HepG2 (cell line): ENCODE data around the gene GSX1. TPM values are rescaled to one million over a fixed set of nuclear protein-coding genes. Genes with fewer than 3 reads are reported as not detected.
A peak's percentile ranks its signal among the peaks of the same experiment; 100 is the strongest.

Experiments used
- ATAC-seq: fragments of 200-7000 bp; cut with Tn5 transposase; 3 replicates; pipeline ENCODE4 v1.9.1; 2020; ENCODE audit warnings: mild to moderate bottlenecking, moderate library complexity
- BruUV-seq: library from RNA; stranded (reverse); fragments of 400-500 nt; replicated peaks from 2 replicates; lab custom pipeline; 2021; lab: Mats Ljungman, UMichigan
- CTCF ChIA-PET: fragments of 300-600 bp; formaldehyde crosslinking; extraction: SDS; loops from one replicate; lab custom pipeline; 2021; ENCODE audit warnings: low total read pairs, inconsistent platforms, low intra/inter-chr PET ratio; lab: Yijun Ruan, JAX
- POLR2A ChIA-PET: fragments of 350-600 bp; sonication (Branson Sonifier 250); formaldehyde crosslinking; loops from one replicate; lab custom pipeline; 2020; ENCODE audit warnings: antibody characterized with exemption, inconsistent platforms; lab: Yijun Ruan, JAX
- DNase-seq: peaks from one replicate; pipeline ENCODE4 v3.0.0-alpha.2; 2015; ENCODE audit warnings: low spot score
- FAIRE-seq: peaks from 3 replicates; lab custom pipeline; 2011; peaks lifted over from hg19 to GRCh38; lab: Jason Lieb, UNC
- H2AFZ ChIP-seq: one replicate; pipeline ENCODE4 v1.6.1; 2011; ENCODE audit warnings: low read length, inconsistent platforms
- H3K27ac ChIP-seq: fragments of 300-600 bp; 3 replicates; pipeline ENCODE4 v1.8.0; 2011; ENCODE audit warnings: mixed run types, mild to moderate bottlenecking, mixed read lengths, low read length, inconsistent platforms; ENCODE audit not compliant: insufficient read depth; ENCODE audit errors: extremely low read length
- H3K27me3 ChIP-seq, 2 experiments: fragments of 200-600 bp in 1 of 2; 2 replicates in 1 of 2; 3 replicates in 1 of 2; pipeline versions ENCODE4 v1.6.0 to v1.8.0; 2011; ENCODE audit warnings: low read length in 2 of 2, mild to moderate bottlenecking in 2 of 2, moderate library complexity in 2 of 2, inconsistent platforms in 1 of 2; ENCODE audit not compliant: insufficient read depth in 2 of 2, control insufficient read depth in 1 of 2
- H3K36me3 ChIP-seq, 2 experiments: fragments of 200-600 bp in 1 of 2; replicated peaks in 1 of 2; 2 replicates in 1 of 2; 3 replicates in 1 of 2; pipeline versions ENCODE4 v1.5.1 to v1.8.0; 2011; ENCODE audit warnings: low read length in 2 of 2, inconsistent platforms in 1 of 2; ENCODE audit not compliant: insufficient read depth in 2 of 2, control insufficient read depth in 1 of 2
- H3K4me1 ChIP-seq: 2 replicates; pipeline ENCODE4 v1.5.1; 2012; ENCODE audit warnings: low read length, inconsistent platforms; ENCODE audit not compliant: insufficient read depth
- H3K4me2 ChIP-seq: 2 replicates; pipeline ENCODE4 v1.6.0; 2011; ENCODE audit warnings: low read depth, low read length, inconsistent platforms
- H3K4me3 ChIP-seq, 3 experiments: fragments of 200-600 bp in 1 of 3; sonication (generic), shearing (Covaris generic) in 1 of 3; replicated peaks in 1 of 3; 2 replicates each; pipeline ENCODE4 v1.5.1; 2011 to 2016; ENCODE audit warnings: low read length in 3 of 3, inconsistent platforms in 2 of 3, low read depth in 2 of 3, mild to moderate bottlenecking in 2 of 3, control low read depth in 1 of 3, mixed read lengths in 1 of 3; ENCODE audit not compliant: insufficient read depth in 1 of 3
- H3K79me2 ChIP-seq: one replicate; pipeline ENCODE4 v1.6.1; 2011; ENCODE audit warnings: low read length, inconsistent platforms; ENCODE audit not compliant: insufficient read depth
- H3K9ac ChIP-seq: 2 replicates; pipeline ENCODE4 v1.6.0; 2011; ENCODE audit warnings: mild to moderate bottlenecking, low read depth, low read length, inconsistent platforms; ENCODE audit not compliant: insufficient read depth
- H3K9me3 ChIP-seq: 2 replicates; pipeline ENCODE4 v1.5.1; 2012; ENCODE audit warnings: mild to moderate bottlenecking, low read length
- H4K20me1 ChIP-seq: 2 replicates; pipeline ENCODE4 v1.6.0; 2011; ENCODE audit warnings: inconsistent platforms, mild to moderate bottlenecking, low read length, moderate library complexity; ENCODE audit not compliant: insufficient read depth
- CREB1 ChIP-seq, 2 experiments: fragments of 450-650 bp in 1 of 2; IDR thresholded peaks; 2 replicates each; pipeline ENCODE4 v1.6.1; 2016 to 2017; ENCODE audit warnings: control low read depth in 1 of 2, mild to moderate bottlenecking in 1 of 2, missing compliant biosample characterization in 1 of 2, missing genetic modification characterization in 1 of 2
- CTCF ChIP-seq: sonication (generic); formaldehyde crosslinking; IDR thresholded peaks from 2 replicates; pipeline ENCODE4 v1.5.0; 2020; ENCODE audit warnings: mild to moderate bottlenecking, missing genetic modification reagents, moderate library complexity
- KMT2B ChIP-seq: IDR thresholded peaks from 2 replicates; pipeline ENCODE4 v1.6.1; 2016; ENCODE audit warnings: missing genetic modification reagents, missing compliant biosample characterization
- RAD21 ChIP-seq: fragments of 450-650 bp; formaldehyde crosslinking; IDR thresholded peaks from 2 replicates; pipeline ENCODE4 v1.5.0; 2020; ENCODE audit warnings: mild to moderate bottlenecking
- SMARCE1 ChIP-seq: fragments of 450-650 bp; IDR thresholded peaks from 2 replicates; pipeline ENCODE4 v1.6.1; 2017; ENCODE audit warnings: borderline replicate concordance
- STAG1 ChIP-seq: sonication (generic); formaldehyde crosslinking; IDR thresholded peaks from 2 replicates; pipeline ENCODE4 v1.4.0; 2020; ENCODE audit warnings: missing genetic modification reagents
- ZNF776 ChIP-seq: sonication (generic); formaldehyde crosslinking; IDR thresholded peaks from 2 replicates; pipeline ENCODE4 v1.4.0; 2020; ENCODE audit warnings: mild to moderate bottlenecking, missing genetic modification reagents
- WGBS: methylation state at CpG from one replicate; pipeline ENCODE4 v1.1.6; 2017; ENCODE audit warnings: low lambda C conversion rate; 5-methylcytosine and 5-hydroxymethylcytosine counted together
- in situ Hi-C: cut with HindIII; loops from 2 replicates; pipeline ENCODE4 v1.10.0; 2017; ENCODE audit warnings: low pct_unique_long_range_greater_than_20kb; ENCODE audit not compliant: extremely low pct_ligation_motif_present
- intact Hi-C: fragments of 100-400 bp; cut with micrococcal nuclease; formaldehyde crosslinking; loops from one replicate; pipeline ENCODE4 v1.10.0; 2022; ENCODE audit not compliant: unreplicated experiment
- polyA plus RNA-seq, 8 experiments: library from polyadenylated mRNA; depleted of rRNA in 3 of 8; stranded (reverse) in 7 of 8; unstranded in 1 of 8; fragments of >200 nt; fragmentation: Illumina TruSeq in 4 of 8; extraction: Trizol in 4 of 8; gene quantifications; 2 replicates each; pipeline versions ENCODE4 v1.2.1 to v1.2.3, GENCODE V29; 2011 to 2016; ENCODE audit warnings: low read depth in 4 of 8, missing spikeins in 1 of 8, mixed read lengths in 1 of 8; ENCODE audit not compliant: insufficient read depth in 1 of 8
- total RNA-seq, 5 experiments: library from RNA; depleted of rRNA; stranded (reverse); fragments of >200 nt; fragmentation: Illumina TruSeq; extraction: Trizol; gene quantifications; 2 replicates each; pipeline ENCODE4 v1.2.3, GENCODE V29; 2016; ENCODE audit warnings: low read depth in 1 of 5

The GSX1 gene
- total and polyA plus RNA-seq, 2 of the 13 experiments (the other 11 are each of a cell fraction or from before 2014, with no cell fraction given) = not detected

- TF ChIP-seq CREB1 (IDR thresholded peaks at IDR 0.05) = no peak
- no peak for TF ChIP-seq CREB1 (CRISPR knock-in tag; IDR thresholded peaks at IDR 0.05)
- no peak for TF ChIP-seq ZNF776 (CRISPR knock-in tag)
- TF ChIP-seq SMARCE1 = no peak
Measured at GRCh38 chr13:27782151-27782550, 10.1 kb upstream of the GSX1 start (continued).

- TF ChIP-seq CTCF (CRISPR knock-in tag) = peak; percentile 55
- peak; percentile 78 for TF ChIP-seq STAG1 (CRISPR knock-in tag)
- TF ChIP-seq KMT2B = no peak
- TF ChIP-seq RAD21 (CRISPR knock-in tag) = peak; percentile 12; the same call in 1 of the 2 replicates
- TF ChIP-seq, all 625 proteins: peak for 3
- ChIA-PET POLR2A (no interaction called here), CTCF (no interaction called here)
- Histone ChIP-seq H3K27me3 (peaks cover 0 to 7% of the 10 kb centered on the region in 2 experiments; a peak in 1 of 5 replicates), H3K4me3 (no peak overlapping the region), H2AFZ (no peak overlapping the region), H3K9ac (no peak overlapping the region), H3K27ac (no peak overlapping the region), H3K9me3 (no peaks in the 10 kb centered on the region), H4K20me1 (no peaks in the 10 kb centered on the region), H3K4me1 (peaks cover 6% of the 10 kb centered on the region; the same call in 1 of the 2 replicates), H3K36me3 (no peaks in the 10 kb centered on the region), H3K79me2 (no peaks in the 10 kb centered on the region), H3K4me2 (no peak overlapping the region)
- FAIRE-seq (no peak), ATAC-seq (peak; percentile 91), DNase-seq (peak; percentile 14)
- intact Hi-C loops = no loop called here
- no TSS peak for BruUV-seq
- 47% methylated on average over 4 of the region's 4 CpGs for WGBS
- in situ Hi-C loops = no loop called here
Measured at GRCh38 chr13:27783111-27783510, 9.2 kb upstream of the GSX1 start.
